ENCODE measurements around the gene TECRL. TPM values are rescaled to one million over a fixed set of nuclear protein-coding genes. Genes with fewer than 3 reads are reported as not detected.

TECRL gene
- total RNA-seq, 1 experiment from 2014 or later = not detected

DNA sequence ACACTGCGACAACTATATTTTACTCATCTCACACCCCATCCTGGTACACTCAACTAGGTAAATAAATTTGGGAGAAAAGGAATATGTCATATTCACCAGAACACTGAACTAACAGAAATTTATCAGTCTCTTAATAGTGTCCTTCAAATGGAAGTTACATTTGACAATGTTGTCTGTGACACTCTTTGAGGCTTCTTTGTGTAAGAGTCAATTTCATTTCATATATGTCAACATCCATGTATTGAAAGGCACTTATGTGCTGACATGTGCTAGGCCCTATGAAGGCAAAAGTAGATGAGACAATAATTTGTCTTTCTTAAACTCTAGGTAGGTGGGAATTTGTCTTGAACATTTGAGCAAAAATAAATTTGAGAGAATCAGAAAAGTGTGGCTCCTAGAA, 82.0 kb downstream of the TECRL start:
- no peaks in the 10 kb centered on the region for H3K27me3 ChIP-seq (ENCODE audit: control insufficient read depth, insufficient read depth, low read length)
- intact Hi-C loops (cut with micrococcal nuclease; ENCODE audit: unreplicated experiment) (no loop called here), in situ Hi-C loops (cut with HindIII; ENCODE audit: low pct_unique_long_range_greater_than_20kb, low sequenced_read_pairs) (no loop called here)
- no peaks in the 10 kb centered on the region for H3K9me3 ChIP-seq (ENCODE audit: control insufficient read depth, insufficient read depth, low read depth, low read length)
- DNase-seq (ENCODE audit: low read depth, low spot score) (no peak), ATAC-seq (no peak)
- BruUV-seq (replicated peaks) = no TSS peak
- POLR2A ChIA-PET = no interaction called here
- no peak overlapping the region for H3K4me3 ChIP-seq (ENCODE audit: low read depth in 2 of 2, low read length in 2 of 2)
- H3K27ac ChIP-seq (ENCODE audit: low read length) = no peak overlapping the region
- no peaks in the 10 kb centered on the region for H3K4me1 ChIP-seq (ENCODE audit: control insufficient read depth, insufficient read depth, low read length)
- TF ChIP-seq POLR2AphosphoS5 (IDR thresholded peaks at IDR 0.05; ENCODE audit: low read depth, low read length) = no peak
- TF ChIP-seq REST (IDR thresholded peaks at IDR 0.05; ENCODE audit: insufficient read depth in 1 of 2, low read depth in 2 of 2, low read length in 1 of 2) = no peak
- TF ChIP-seq SIN3A (IDR thresholded peaks at IDR 0.05; ENCODE audit: borderline replicate concordance, insufficient read depth, low read depth, low read length) = no peak
- CTCF ChIA-PET = no interaction called here
- no peaks in the 10 kb centered on the region for H3K36me3 ChIP-seq (ENCODE audit: control insufficient read depth, insufficient read depth, low read length)

- no peaks in the 10 kb centered on the region for H3K9me3 ChIP-seq (ENCODE audit: control insufficient read depth, insufficient read depth, low read depth, low read length)
- no peak overlapping the region for H3K27ac ChIP-seq (ENCODE audit: low read length)
- H3K4me1 ChIP-seq (ENCODE audit: control insufficient read depth, insufficient read depth, low read length) = no peaks in the 10 kb centered on the region
- no peak for ATAC-seq
- CTCF ChIA-PET = no interaction called here
- TF ChIP-seq SIN3A (IDR thresholded peaks at IDR 0.05; ENCODE audit: borderline replicate concordance, insufficient read depth, low read depth, low read length) = no peak
- TF ChIP-seq CTCF (IDR thresholded peaks at IDR 0.05) = no peak
- no peak for TF ChIP-seq REST (IDR thresholded peaks at IDR 0.05; ENCODE audit: insufficient read depth in 1 of 2, low read depth in 2 of 2, low read length in 1 of 2)
- TF ChIP-seq POLR2AphosphoS5 (IDR thresholded peaks at IDR 0.05; ENCODE audit: low read depth, low read length) = no peak
- TF ChIP-seq TCF7L2 (IDR thresholded peaks at IDR 0.05; ENCODE audit: low read depth, low read length) = no peak
- POLR2A ChIA-PET = no interaction called here
- H3K36me3 ChIP-seq (ENCODE audit: control insufficient read depth, insufficient read depth, low read length) = no peaks in the 10 kb centered on the region
- intact Hi-C loops (cut with micrococcal nuclease; ENCODE audit: unreplicated experiment) (no loop called here), in situ Hi-C loops (cut with HindIII; ENCODE audit: low pct_unique_long_range_greater_than_20kb, low sequenced_read_pairs) (no loop called here)
- DNase-seq (ENCODE audit: low read depth, low spot score) = no peak
- no TSS peak for BruUV-seq (replicated peaks)
- no peak overlapping the region for H3K4me3 ChIP-seq (ENCODE audit: low read depth in 2 of 2, low read length in 2 of 2)
- no peaks in the 10 kb centered on the region for H3K27me3 ChIP-seq (ENCODE audit: control insufficient read depth, insufficient read depth, low read length)
Measured at GRCh38 chr4:64326507-64326906, 82.7 kb downstream of the TECRL start.

All from Panc1 (cell line).